HepG2 (cell line): ENCODE results near the gene HLA-DMB. TPM values are rescaled to one million over a fixed set of nuclear protein-coding genes. Genes with fewer than 3 reads are reported as not detected.
A peak's percentile ranks its signal among the peaks of the same experiment; 100 is the strongest.

ENCODE experiments used
- ASH2L ChIP-seq: fragments of 300-600, 200-600 bp; sonication (generic); IDR thresholded peaks from 2 replicates; pipeline ENCODE4 v1.7.0; 2017; ENCODE audit warnings: low read depth, mild to moderate bottlenecking, moderate library complexity, mixed read lengths, low read length; ENCODE audit not compliant: insufficient read length
- CBX2 ChIP-seq, 2 experiments: fragments of 200-600 bp in 1 of 2; sonication (generic); formaldehyde crosslinking in 1 of 2; IDR thresholded peaks; 2 replicates each; pipeline versions ENCODE4 v1.7.0 to v1.8.1; 2018 to 2022; ENCODE audit warnings: low read depth in 2 of 2, low read length in 1 of 2, mild to moderate bottlenecking in 1 of 2, missing genetic modification reagents in 1 of 2
- ERF ChIP-seq: IDR thresholded peaks from 2 replicates; pipeline ENCODE4 v1.6.1; 2018; ENCODE audit warnings: missing biosample characterization, missing genetic modification reagents
- MYPOP ChIP-seq: sonication (generic); formaldehyde crosslinking; IDR thresholded peaks from 2 replicates; pipeline ENCODE4 v1.8.1; 2023; ENCODE audit warnings: mild to moderate bottlenecking, moderate library complexity, missing genetic modification reagents
- ZBTB34 ChIP-seq: sonication (generic); formaldehyde crosslinking; IDR thresholded peaks from 2 replicates; pipeline ENCODE4 v1.8.0; 2022; ENCODE audit warnings: mild to moderate bottlenecking, missing genetic modification reagents
- ZMAT3 ChIP-seq: sonication (generic); formaldehyde crosslinking; conservative IDR thresholded peaks from 2 replicates; pipeline ENCODE4 v1.7.0; 2021; ENCODE audit warnings: missing genetic modification reagents
- ZNF75D ChIP-seq: sonication (generic); formaldehyde crosslinking; IDR thresholded peaks from 2 replicates; pipeline ENCODE4 v1.8.1; 2023; ENCODE audit warnings: missing genetic modification reagents, mild to moderate bottlenecking, borderline replicate concordance
- polyA plus RNA-seq, 8 experiments: library from polyadenylated mRNA; depleted of rRNA in 3 of 8; stranded (reverse) in 7 of 8; unstranded in 1 of 8; fragments of >200 nt; fragmentation: Illumina TruSeq in 4 of 8; extraction: Trizol in 4 of 8; gene quantifications; 2 replicates each; pipeline versions ENCODE4 v1.2.1 to v1.2.3, GENCODE V29; 2011 to 2016; ENCODE audit warnings: low read depth in 4 of 8, missing spikeins in 1 of 8, mixed read lengths in 1 of 8; ENCODE audit not compliant: insufficient read depth in 1 of 8
- total RNA-seq, 5 experiments: library from RNA; depleted of rRNA; stranded (reverse); fragments of >200 nt; fragmentation: Illumina TruSeq; extraction: Trizol; gene quantifications; 2 replicates each; pipeline ENCODE4 v1.2.3, GENCODE V29; 2016; ENCODE audit warnings: low read depth in 1 of 5
- TF ChIP-seq, protein P1 (sequence below): IDR thresholded peaks from 2 replicates; pipeline ENCODE4 v1.4.0; 2020; ENCODE audit warnings: mild to moderate bottlenecking, missing genetic modification reagents
- TF ChIP-seq, protein P2 (sequence below): IDR thresholded peaks from 2 replicates; pipeline ENCODE4 v1.6.1; 2012; ENCODE audit warnings: low read depth, low read length, improper control_type of control experiment
- TF ChIP-seq, protein P3 (sequence below): sonication (generic); formaldehyde crosslinking; IDR thresholded peaks from 2 replicates; pipeline ENCODE4 v1.5.0; 2020; ENCODE audit warnings: mild to moderate bottlenecking, missing genetic modification reagents, borderline replicate concordance
- TF ChIP-seq, protein P4 (sequence below): sonication (generic); formaldehyde crosslinking; IDR thresholded peaks from 2 replicates; pipeline ENCODE4 v1.5.0; 2020; ENCODE audit warnings: mild to moderate bottlenecking, missing genetic modification reagents

HLA-DMB gene
- total and polyA plus RNA-seq, 2 of the 13 experiments (the other 11 are each of a cell fraction or from before 2014, with no cell fraction given) = not detected

DNA sequence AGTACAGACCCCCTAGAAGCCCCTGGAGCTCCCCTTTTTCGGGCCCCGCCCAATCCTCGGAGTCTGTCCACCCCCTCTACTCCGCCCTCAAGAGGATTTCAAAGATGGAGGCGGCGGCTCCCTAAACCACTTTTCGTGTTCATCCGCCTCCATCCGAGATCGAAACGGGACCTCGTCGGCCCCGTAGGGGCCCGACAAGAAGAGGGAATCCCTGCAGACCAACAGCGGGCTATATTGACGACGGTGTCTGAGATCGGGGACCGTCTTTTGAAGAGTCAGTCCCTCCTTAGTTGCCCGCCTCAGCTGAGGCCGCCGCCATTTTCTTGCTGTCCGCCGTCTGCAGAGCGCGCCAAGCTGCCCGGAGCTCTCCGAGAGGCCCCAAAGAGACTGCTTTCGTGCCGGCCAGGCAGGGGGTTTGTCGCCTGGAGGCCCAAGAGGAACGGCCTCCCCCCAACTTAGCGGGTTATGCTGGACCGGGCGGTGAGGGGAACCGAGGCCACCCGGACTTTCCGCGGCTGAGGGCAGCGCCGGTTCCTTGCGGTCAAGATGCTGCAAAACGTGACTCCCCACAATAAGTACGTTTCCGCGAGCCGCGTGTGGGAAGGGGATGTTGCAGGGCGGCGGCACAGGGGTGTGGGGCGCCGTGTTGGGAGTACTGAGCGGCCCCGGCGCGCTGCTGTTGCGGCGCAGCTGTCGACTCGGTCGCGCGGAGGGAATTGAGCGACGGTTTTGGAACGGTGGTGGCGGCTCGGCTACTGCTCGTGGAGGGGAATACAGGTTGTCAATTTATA lies 31.7 kb upstream of the HLA-DMB start (continued):
- TF ChIP-seq, protein P1, sequence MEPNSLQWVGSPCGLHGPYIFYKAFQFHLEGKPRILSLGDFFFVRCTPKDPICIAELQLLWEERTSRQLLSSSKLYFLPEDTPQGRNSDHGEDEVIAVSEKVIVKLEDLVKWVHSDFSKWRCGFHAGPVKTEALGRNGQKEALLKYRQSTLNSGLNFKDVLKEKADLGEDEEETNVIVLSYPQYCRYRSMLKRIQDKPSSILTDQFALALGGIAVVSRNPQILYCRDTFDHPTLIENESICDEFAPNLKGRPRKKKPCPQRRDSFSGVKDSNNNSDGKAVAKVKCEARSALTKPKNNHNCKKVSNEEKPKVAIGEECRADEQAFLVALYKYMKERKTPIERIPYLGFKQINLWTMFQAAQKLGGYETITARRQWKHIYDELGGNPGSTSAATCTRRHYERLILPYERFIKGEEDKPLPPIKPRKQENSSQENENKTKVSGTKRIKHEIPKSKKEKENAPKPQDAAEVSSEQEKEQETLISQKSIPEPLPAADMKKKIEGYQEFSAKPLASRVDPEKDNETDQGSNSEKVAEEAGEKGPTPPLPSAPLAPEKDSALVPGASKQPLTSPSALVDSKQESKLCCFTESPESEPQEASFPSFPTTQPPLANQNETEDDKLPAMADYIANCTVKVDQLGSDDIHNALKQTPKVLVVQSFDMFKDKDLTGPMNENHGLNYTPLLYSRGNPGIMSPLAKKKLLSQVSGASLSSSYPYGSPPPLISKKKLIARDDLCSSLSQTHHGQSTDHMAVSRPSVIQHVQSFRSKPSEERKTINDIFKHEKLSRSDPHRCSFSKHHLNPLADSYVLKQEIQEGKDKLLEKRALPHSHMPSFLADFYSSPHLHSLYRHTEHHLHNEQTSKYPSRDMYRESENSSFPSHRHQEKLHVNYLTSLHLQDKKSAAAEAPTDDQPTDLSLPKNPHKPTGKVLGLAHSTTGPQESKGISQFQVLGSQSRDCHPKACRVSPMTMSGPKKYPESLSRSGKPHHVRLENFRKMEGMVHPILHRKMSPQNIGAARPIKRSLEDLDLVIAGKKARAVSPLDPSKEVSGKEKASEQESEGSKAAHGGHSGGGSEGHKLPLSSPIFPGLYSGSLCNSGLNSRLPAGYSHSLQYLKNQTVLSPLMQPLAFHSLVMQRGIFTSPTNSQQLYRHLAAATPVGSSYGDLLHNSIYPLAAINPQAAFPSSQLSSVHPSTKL = 0 out of 2 replicates have a peak, but pooled peaks have one; percentile 7
- TF ChIP-seq, protein P2, sequence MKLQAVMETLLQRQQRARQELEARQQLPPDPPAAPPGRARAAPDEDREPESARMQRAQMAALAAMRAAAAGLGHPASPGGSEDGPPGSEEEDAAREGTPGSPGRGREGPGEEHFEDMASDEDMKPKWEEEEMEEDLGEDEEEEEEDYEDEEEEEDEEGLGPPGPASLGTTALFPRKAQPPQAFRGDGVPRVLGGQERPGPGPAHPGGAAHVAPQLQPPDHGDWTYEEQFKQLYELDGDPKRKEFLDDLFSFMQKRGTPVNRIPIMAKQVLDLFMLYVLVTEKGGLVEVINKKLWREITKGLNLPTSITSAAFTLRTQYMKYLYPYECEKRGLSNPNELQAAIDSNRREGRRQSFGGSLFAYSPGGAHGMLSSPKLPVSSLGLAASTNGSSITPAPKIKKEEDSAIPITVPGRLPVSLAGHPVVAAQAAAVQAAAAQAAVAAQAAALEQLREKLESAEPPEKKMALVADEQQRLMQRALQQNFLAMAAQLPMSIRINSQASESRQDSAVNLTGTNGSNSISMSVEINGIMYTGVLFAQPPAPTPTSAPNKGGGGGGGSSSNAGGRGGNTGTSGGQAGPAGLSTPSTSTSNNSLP = no peak
- TF ChIP-seq ZBTB34 (CRISPR knock-in tag) = no peak
- TF ChIP-seq, protein P3, sequence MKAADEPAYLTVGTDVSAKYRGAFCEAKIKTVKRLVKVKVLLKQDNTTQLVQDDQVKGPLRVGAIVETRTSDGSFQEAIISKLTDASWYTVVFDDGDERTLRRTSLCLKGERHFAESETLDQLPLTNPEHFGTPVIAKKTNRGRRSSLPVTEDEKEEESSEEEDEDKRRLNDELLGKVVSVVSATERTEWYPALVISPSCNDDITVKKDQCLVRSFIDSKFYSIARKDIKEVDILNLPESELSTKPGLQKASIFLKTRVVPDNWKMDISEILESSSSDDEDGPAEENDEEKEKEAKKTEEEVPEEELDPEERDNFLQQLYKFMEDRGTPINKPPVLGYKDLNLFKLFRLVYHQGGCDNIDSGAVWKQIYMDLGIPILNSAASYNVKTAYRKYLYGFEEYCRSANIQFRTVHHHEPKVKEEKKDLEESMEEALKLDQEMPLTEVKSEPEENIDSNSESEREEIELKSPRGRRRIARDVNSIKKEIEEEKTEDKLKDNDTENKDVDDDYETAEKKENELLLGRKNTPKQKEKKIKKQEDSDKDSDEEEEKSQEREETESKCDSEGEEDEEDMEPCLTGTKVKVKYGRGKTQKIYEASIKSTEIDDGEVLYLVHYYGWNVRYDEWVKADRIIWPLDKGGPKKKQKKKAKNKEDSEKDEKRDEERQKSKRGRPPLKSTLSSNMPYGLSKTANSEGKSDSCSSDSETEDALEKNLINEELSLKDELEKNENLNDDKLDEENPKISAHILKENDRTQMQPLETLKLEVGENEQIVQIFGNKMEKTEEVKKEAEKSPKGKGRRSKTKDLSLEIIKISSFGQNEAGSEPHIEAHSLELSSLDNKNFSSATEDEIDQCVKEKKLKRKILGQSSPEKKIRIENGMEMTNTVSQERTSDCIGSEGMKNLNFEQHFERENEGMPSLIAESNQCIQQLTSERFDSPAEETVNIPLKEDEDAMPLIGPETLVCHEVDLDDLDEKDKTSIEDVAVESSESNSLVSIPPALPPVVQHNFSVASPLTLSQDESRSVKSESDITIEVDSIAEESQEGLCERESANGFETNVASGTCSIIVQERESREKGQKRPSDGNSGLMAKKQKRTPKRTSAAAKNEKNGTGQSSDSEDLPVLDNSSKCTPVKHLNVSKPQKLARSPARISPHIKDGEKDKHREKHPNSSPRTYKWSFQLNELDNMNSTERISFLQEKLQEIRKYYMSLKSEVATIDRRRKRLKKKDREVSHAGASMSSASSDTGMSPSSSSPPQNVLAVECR (CRISPR knock-in tag) = peak; percentile 62
- no peak for TF ChIP-seq ZNF75D (CRISPR knock-in tag)
- TF ChIP-seq, protein P4, sequence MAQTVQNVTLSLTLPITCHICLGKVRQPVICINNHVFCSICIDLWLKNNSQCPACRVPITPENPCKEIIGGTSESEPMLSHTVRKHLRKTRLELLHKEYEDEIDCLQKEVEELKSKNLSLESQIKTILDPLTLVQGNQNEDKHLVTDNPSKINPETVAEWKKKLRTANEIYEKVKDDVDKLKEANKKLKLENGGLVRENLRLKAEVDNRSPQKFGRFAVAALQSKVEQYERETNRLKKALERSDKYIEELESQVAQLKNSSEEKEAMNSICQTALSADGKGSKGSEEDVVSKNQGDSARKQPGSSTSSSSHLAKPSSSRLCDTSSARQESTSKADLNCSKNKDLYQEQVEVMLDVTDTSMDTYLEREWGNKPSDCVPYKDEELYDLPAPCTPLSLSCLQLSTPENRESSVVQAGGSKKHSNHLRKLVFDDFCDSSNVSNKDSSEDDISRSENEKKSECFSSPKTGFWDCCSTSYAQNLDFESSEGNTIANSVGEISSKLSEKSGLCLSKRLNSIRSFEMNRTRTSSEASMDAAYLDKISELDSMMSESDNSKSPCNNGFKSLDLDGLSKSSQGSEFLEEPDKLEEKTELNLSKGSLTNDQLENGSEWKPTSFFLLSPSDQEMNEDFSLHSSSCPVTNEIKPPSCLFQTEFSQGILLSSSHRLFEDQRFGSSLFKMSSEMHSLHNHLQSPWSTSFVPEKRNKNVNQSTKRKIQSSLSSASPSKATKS (CRISPR knock-in tag) = no peak
- TF ChIP-seq ASH2L = peak; percentile 96
- no peak for TF ChIP-seq CBX2 (IDR thresholded peaks at IDR 0.05; ENCODE audit: low read depth, low read length)
- no peak for TF ChIP-seq CBX2 (CRISPR knock-in tag; IDR thresholded peaks at IDR 0.05; ENCODE audit: low read depth)
- TF ChIP-seq ZMAT3 (CRISPR knock-in tag) = peak; percentile 36
- TF ChIP-seq MYPOP (CRISPR knock-in tag) = no peak
- no peak for TF ChIP-seq ERF (CRISPR knock-in tag)
